B cell (primary cell): ENCODE results near the gene KCND2. TPM values are rescaled to one million over a fixed set of nuclear protein-coding genes. Genes with fewer than 3 reads are reported as not detected.

Experiments
- ATAC-seq: fragments of 200-7000 bp; cut with Tn5 transposase; one replicate; pipeline ENCODE4 v1.10.0; 2021; ENCODE audit warnings: low read depth, mild to moderate bottlenecking, moderate number of reproducible peaks, moderate library complexity
- CTCF ChIA-PET: fragments of 350-600 bp; sonication (Branson Sonifier 250); formaldehyde crosslinking; loops from one replicate; lab custom pipeline; 2021; ENCODE audit warnings: antibody characterized with exemption, inconsistent platforms; lab: Charles Lee
- POLR2A ChIA-PET: fragments of 350-600 bp; sonication (Branson Sonifier 250); formaldehyde crosslinking; loops from one replicate; lab custom pipeline; 2021; ENCODE audit warnings: antibody characterized with exemption; lab: Charles Lee
- DNase-seq: peaks from one replicate; pipeline ENCODE4 v3.0.0; 2013
- H2AFZ ChIP-seq: 2 replicates; pipeline ENCODE4 v1.6.1; 2012; ENCODE audit warnings: mild to moderate bottlenecking, low read depth, low read length; ENCODE audit not compliant: insufficient read depth, poor library complexity, severe bottlenecking
- H3K27ac ChIP-seq, 2 donors: 1 replicate in 1 of 2; 2 replicates in 1 of 2; pipeline ENCODE4 v1.5.1; 2012 to 2013; ENCODE audit warnings: low read length in 2 of 2, mild to moderate bottlenecking in 2 of 2, moderate library complexity in 1 of 2
- H3K27me3 ChIP-seq, 4 experiments: fragments of 200-600 bp in 1 of 4; sonication (generic) in 1 of 4; replicated peaks in 1 of 4; 1 replicate in 2 of 4; 2 replicates in 2 of 4; pipeline versions ENCODE4 v1.6.1 to v1.7.0; 2013 to 2016; ENCODE audit warnings: low read length in 3 of 4, mild to moderate bottlenecking in 2 of 4, mixed read lengths in 1 of 4, moderate library complexity in 1 of 4; ENCODE audit not compliant: insufficient read depth in 4 of 4, control insufficient read depth in 3 of 4; ENCODE audit errors: control extremely low read depth in 1 of 4
- H3K36me3 ChIP-seq, 2 experiments: replicated peaks in 1 of 2; 1 replicate in 1 of 2; 2 replicates in 1 of 2; pipeline versions ENCODE4 v1.6.1 to v1.7.1; 2013; ENCODE audit warnings: low read length in 1 of 2; ENCODE audit not compliant: insufficient read depth in 2 of 2, control insufficient read depth in 1 of 2; ENCODE audit errors: control extremely low read depth in 1 of 2, extremely low read depth in 1 of 2
- H3K4me1 ChIP-seq, 2 donors: fragments of 200-600 bp in 1 of 2; sonication (generic) in 1 of 2; 1 replicate in 1 of 2; 2 replicates in 1 of 2; pipeline versions ENCODE4 v1.5.1 to v1.6.1; 2013 to 2017; ENCODE audit warnings: low read length in 2 of 2; ENCODE audit not compliant: control insufficient read depth in 2 of 2, insufficient read depth in 2 of 2
- H3K4me2 ChIP-seq: replicated peaks from 2 replicates; pipeline ENCODE3; 2012; ENCODE audit warnings: mild to moderate bottlenecking, low read depth, low read length; ENCODE audit not compliant: poor library complexity, severe bottlenecking
- H3K4me3 ChIP-seq, 5 experiments: fragments of 200-600 bp in 1 of 5; sonication (generic) in 1 of 5; 1 replicate in 3 of 5; 2 replicates in 2 of 5; pipeline versions ENCODE4 v1.5.1 to v1.7.0; 2011 to 2016; ENCODE audit warnings: low read length in 4 of 5, mild to moderate bottlenecking in 4 of 5, low read depth in 2 of 5, control low read depth in 1 of 5, moderate library complexity in 1 of 5; ENCODE audit not compliant: insufficient read depth in 1 of 5; ENCODE audit errors: control extremely low read depth in 1 of 5, extremely low read depth in 1 of 5
- H3K79me2 ChIP-seq: fragments of 200-600 bp; sonication (generic); one replicate; pipeline ENCODE4 v1.6.0; 2016; ENCODE audit warnings: low read length; ENCODE audit not compliant: control insufficient read depth, insufficient read depth
- H3K9ac ChIP-seq: fragments of 200-600 bp; sonication (generic); 2 replicates; pipeline ENCODE4 v1.6.1; 2017; ENCODE audit warnings: mild to moderate bottlenecking, low read length, moderate library complexity
- H3K9me3 ChIP-seq, 3 donors: one replicate each; pipeline versions ENCODE4 v1.6.1 to v1.7.1; 2013; ENCODE audit warnings: low read length in 2 of 3; ENCODE audit not compliant: control insufficient read depth in 2 of 3, insufficient read depth in 1 of 3; ENCODE audit errors: control extremely low read depth in 1 of 3
- H4K20me1 ChIP-seq: 2 replicates; pipeline ENCODE4 v1.6.0; 2012; ENCODE audit warnings: mild to moderate bottlenecking, low read length; ENCODE audit not compliant: insufficient read depth, control insufficient read depth, poor library complexity, severe bottlenecking
- H3K27ac Mint-ChIP-seq: one replicate; pipeline ENCODE4 v1.8.0; 2021; ENCODE audit warnings: mixed read lengths
- H3K27me3 Mint-ChIP-seq: one replicate; pipeline ENCODE4 v1.8.0; 2021; ENCODE audit warnings: mixed read lengths
- H3K4me1 Mint-ChIP-seq: one replicate; pipeline ENCODE4 v1.8.0; 2021; ENCODE audit warnings: mixed read lengths
- H3K4me3 Mint-ChIP-seq: one replicate; pipeline ENCODE4 v1.8.0; 2021; ENCODE audit warnings: mixed read lengths
- H3K9me3 Mint-ChIP-seq: one replicate; pipeline ENCODE4 v1.8.0; 2022; ENCODE audit warnings: mixed read lengths; ENCODE audit not compliant: insufficient read depth
- EZH2 ChIP-seq: IDR thresholded peaks from 2 replicates; pipeline ENCODE4 v1.6.1; 2012; ENCODE audit warnings: borderline replicate concordance, low read depth, mild to moderate bottlenecking, moderate library complexity, low read length; ENCODE audit not compliant: insufficient read depth, poor library complexity, severe bottlenecking
- WGBS: methylation state at CpG from one replicate; pipeline ENCODE4 v1.1.5; 2013; ENCODE audit warnings: missing lambda C conversion rate; ENCODE audit not compliant: insufficient coverage; 5-methylcytosine and 5-hydroxymethylcytosine counted together
- intact Hi-C: fragments of 100-400 bp; cut with micrococcal nuclease; formaldehyde crosslinking; loops from one replicate; pipeline ENCODE4 v1.10.0; 2022
- polyA plus RNA-seq: library from polyadenylated mRNA; depleted of rRNA; stranded (reverse); fragments of >200 nt; gene quantifications from 2 replicates; pipeline ENCODE4 v1.2.3, GENCODE V29; 2012
- total RNA-seq, 2 donors: library from RNA; stranded (reverse); fragments of 120-200 nt in 1 of 2; gene quantifications; 1 replicate in 1 of 2; 2 replicates in 1 of 2; pipeline versions ENCODE4 v1.2.3 to v1.2.4, GENCODE V29; 2013 to 2022
- TF ChIP-seq, protein P1 (sequence below): fragments of 200-600 bp; IDR thresholded peaks from one replicate; pipeline ENCODE4 v1.8.0; 2022; ENCODE audit warnings: antibody characterized with exemption, mild to moderate bottlenecking

Gene KCND2
- total and polyA plus RNA-seq, 2 donors (not counting 1 experiment from before 2014, with no cell fraction given): not detected

DNA sequence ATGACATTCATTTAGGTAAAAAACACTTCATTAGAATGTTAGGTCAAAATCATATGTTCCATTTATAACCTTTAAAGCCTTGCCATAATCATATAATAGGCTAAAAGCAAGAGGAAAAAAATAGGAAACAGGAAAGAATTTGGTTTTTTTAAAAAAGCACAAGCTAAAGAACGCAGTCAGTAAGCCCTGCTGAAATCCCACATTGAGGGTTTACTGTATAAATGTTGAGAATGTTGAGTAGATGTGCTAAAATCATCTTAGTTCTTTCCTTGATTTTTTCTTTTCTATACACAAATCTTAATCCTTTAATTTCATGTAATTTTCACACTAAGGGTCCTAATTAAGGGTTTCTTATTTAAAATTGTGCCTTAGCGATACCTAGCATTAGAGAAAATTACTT is 452.0 kb downstream of the KCND2 start:
- no peaks in the 10 kb centered on the region for H4K20me1 ChIP-seq

GRCh38 chr7:120725376-120726039 is 452.5 kb downstream of the KCND2 start:
- no peaks in the 10 kb centered on the region for H3K27me3 ChIP-seq
- H3K4me3 ChIP-seq: no peak overlapping the region
- H4K20me1 ChIP-seq: no peaks in the 10 kb centered on the region
- H3K36me3 ChIP-seq: no peaks in the 10 kb centered on the region
- TF ChIP-seq, protein P1, sequence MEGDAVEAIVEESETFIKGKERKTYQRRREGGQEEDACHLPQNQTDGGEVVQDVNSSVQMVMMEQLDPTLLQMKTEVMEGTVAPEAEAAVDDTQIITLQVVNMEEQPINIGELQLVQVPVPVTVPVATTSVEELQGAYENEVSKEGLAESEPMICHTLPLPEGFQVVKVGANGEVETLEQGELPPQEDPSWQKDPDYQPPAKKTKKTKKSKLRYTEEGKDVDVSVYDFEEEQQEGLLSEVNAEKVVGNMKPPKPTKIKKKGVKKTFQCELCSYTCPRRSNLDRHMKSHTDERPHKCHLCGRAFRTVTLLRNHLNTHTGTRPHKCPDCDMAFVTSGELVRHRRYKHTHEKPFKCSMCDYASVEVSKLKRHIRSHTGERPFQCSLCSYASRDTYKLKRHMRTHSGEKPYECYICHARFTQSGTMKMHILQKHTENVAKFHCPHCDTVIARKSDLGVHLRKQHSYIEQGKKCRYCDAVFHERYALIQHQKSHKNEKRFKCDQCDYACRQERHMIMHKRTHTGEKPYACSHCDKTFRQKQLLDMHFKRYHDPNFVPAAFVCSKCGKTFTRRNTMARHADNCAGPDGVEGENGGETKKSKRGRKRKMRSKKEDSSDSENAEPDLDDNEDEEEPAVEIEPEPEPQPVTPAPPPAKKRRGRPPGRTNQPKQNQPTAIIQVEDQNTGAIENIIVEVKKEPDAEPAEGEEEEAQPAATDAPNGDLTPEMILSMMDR: peak; percentile 81
- TF ChIP-seq EZH2: no peak
- H3K9me3 ChIP-seq: no peaks in the 10 kb centered on the region
- ChIA-PET CTCF (interaction anchor here (0.5 kb wide), 1 partner anchor 83 kb away, joined by 6 read pairs; no protein-coding TSS in a partner anchor), POLR2A (no interaction called here)
- no peak overlapping the region for H3K27ac Mint-ChIP-seq
- H2AFZ ChIP-seq: no peak overlapping the region
- no peaks in the 10 kb centered on the region for H3K4me1 Mint-ChIP-seq
- H3K27ac ChIP-seq: no peak overlapping the region
- no peaks in the 10 kb centered on the region for H3K4me1 ChIP-seq
- H3K4me3 Mint-ChIP-seq: no peak overlapping the region
- intact Hi-C loops: no loop called here
- no peak overlapping the region for H3K4me2 ChIP-seq
- no peaks in the 10 kb centered on the region for H3K9me3 Mint-ChIP-seq
- H3K9ac ChIP-seq: no peak overlapping the region
- ATAC-seq: no peak
- DNase-seq: no peak
- 17% methylated on average over 2 of the region's 10 CpGs for WGBS
- H3K27me3 Mint-ChIP-seq: no peaks in the 10 kb centered on the region
- no peaks in the 10 kb centered on the region for H3K79me2 ChIP-seq

More for the DNA sequence above, 452.0 kb downstream of the KCND2 start:
- TF ChIP-seq, protein P1: no peak
- TF ChIP-seq EZH2: no peak
- H3K4me3 ChIP-seq: no peak overlapping the region
- ChIA-PET POLR2A (no interaction called here), CTCF (interaction anchor here (0.5 kb wide), 1 partner anchor 83 kb away, joined by 6 read pairs; no protein-coding TSS in a partner anchor)
- H3K4me2 ChIP-seq: no peak overlapping the region
- intact Hi-C loops: no loop called here
- H3K9me3 ChIP-seq: no peaks in the 10 kb centered on the region
- Mint-ChIP-seq H3K9me3 (no peaks in the 10 kb centered on the region), H3K4me3 (no peak overlapping the region), H3K27ac (no peak overlapping the region), H3K27me3 (no peaks in the 10 kb centered on the region), H3K4me1 (no peaks in the 10 kb centered on the region)
- H3K4me1 ChIP-seq: no peaks in the 10 kb centered on the region
- H3K27me3 ChIP-seq: no peaks in the 10 kb centered on the region
- WGBS: no CpG with 5 or more reads among the region's 2 CpGs
- H3K36me3 ChIP-seq: no peaks in the 10 kb centered on the region
- no peak overlapping the region for H2AFZ ChIP-seq
- no peak for DNase-seq
- ATAC-seq: no peak
- H3K9ac ChIP-seq: no peak overlapping the region
- no peaks in the 10 kb centered on the region for H3K79me2 ChIP-seq
- H3K27ac ChIP-seq: no peak overlapping the region
